ENCODE measurements around the gene GRID2.

DNA sequence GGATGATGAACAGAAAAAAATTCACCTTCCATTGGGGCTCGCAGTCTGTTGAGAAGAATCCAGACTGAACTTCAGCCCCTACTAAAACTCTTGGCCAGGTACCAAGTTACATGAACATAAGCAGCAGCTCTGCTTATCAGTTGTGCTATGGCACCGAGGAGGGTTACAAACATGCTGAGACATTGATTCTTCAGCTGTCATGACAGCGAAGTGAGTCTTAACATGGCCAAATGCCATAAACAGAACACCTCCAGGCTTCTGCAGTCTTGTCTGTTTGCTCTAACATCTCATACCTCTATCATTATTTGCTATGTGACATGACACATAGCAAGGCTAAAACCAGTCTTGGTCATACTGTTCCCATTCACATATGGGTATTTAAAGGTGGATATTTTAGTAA is 521.5 kb downstream of the GRID2 start:
- no peak for TF ChIP-seq EZH2 (IDR thresholded peaks at IDR 0.05; ENCODE audit: borderline replicate concordance, insufficient read depth, low read length, poor library complexity, severe bottlenecking)
- TF ChIP-seq, protein P1, sequence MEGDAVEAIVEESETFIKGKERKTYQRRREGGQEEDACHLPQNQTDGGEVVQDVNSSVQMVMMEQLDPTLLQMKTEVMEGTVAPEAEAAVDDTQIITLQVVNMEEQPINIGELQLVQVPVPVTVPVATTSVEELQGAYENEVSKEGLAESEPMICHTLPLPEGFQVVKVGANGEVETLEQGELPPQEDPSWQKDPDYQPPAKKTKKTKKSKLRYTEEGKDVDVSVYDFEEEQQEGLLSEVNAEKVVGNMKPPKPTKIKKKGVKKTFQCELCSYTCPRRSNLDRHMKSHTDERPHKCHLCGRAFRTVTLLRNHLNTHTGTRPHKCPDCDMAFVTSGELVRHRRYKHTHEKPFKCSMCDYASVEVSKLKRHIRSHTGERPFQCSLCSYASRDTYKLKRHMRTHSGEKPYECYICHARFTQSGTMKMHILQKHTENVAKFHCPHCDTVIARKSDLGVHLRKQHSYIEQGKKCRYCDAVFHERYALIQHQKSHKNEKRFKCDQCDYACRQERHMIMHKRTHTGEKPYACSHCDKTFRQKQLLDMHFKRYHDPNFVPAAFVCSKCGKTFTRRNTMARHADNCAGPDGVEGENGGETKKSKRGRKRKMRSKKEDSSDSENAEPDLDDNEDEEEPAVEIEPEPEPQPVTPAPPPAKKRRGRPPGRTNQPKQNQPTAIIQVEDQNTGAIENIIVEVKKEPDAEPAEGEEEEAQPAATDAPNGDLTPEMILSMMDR (IDR thresholded peaks at IDR 0.05; ENCODE audit: poor library complexity, severe bottlenecking): no peak
- no peak for TF ChIP-seq MXI1 (conservative IDR thresholded peaks at IDR 0.05; ENCODE audit: poor library complexity, severe bottlenecking)
- TF ChIP-seq SMC3 (conservative IDR thresholded peaks at IDR 0.05; ENCODE audit: poor library complexity): no peak
- TF ChIP-seq, protein P2, sequence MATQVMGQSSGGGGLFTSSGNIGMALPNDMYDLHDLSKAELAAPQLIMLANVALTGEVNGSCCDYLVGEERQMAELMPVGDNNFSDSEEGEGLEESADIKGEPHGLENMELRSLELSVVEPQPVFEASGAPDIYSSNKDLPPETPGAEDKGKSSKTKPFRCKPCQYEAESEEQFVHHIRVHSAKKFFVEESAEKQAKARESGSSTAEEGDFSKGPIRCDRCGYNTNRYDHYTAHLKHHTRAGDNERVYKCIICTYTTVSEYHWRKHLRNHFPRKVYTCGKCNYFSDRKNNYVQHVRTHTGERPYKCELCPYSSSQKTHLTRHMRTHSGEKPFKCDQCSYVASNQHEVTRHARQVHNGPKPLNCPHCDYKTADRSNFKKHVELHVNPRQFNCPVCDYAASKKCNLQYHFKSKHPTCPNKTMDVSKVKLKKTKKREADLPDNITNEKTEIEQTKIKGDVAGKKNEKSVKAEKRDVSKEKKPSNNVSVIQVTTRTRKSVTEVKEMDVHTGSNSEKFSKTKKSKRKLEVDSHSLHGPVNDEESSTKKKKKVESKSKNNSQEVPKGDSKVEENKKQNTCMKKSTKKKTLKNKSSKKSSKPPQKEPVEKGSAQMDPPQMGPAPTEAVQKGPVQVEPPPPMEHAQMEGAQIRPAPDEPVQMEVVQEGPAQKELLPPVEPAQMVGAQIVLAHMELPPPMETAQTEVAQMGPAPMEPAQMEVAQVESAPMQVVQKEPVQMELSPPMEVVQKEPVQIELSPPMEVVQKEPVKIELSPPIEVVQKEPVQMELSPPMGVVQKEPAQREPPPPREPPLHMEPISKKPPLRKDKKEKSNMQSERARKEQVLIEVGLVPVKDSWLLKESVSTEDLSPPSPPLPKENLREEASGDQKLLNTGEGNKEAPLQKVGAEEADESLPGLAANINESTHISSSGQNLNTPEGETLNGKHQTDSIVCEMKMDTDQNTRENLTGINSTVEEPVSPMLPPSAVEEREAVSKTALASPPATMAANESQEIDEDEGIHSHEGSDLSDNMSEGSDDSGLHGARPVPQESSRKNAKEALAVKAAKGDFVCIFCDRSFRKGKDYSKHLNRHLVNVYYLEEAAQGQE (IDR thresholded peaks at IDR 0.05; ENCODE audit: borderline replicate concordance): no peak
- TF ChIP-seq TAF1 (IDR thresholded peaks at IDR 0.05; ENCODE audit: low read depth): no peak

Data from neural cell (in vitro differentiated cells).